A549 (cell line): ENCODE measurements around the gene CEP164.

Source experiments
- CEBPB ChIP-seq, 2 experiments: fragments of >200 bp in 1 of 2; sonication (Bioruptor Twin) in 1 of 2; formaldehyde crosslinking in 1 of 2; IDR thresholded peaks; 2 replicates each; pipeline ENCODE4 v1.6.1; 2012 to 2016
- CTCF ChIP-seq: fragments of >200 bp; sonication (Bioruptor Twin); formaldehyde crosslinking; IDR thresholded peaks from 3 replicates; pipeline ENCODE4 v1.5.1; 2016
- FOSL2 ChIP-seq, 2 experiments: fragments of 450-650 bp in 1 of 2; fragments of >200 bp in 1 of 2; sonication (Bioruptor Twin) in 1 of 2; formaldehyde crosslinking; IDR thresholded peaks; 2 replicates each; pipeline versions ENCODE4 v1.5.0 to v1.6.1; 2016 to 2020; ENCODE audit warnings: mild to moderate bottlenecking in 1 of 2, moderate library complexity in 1 of 2
- HDAC2 ChIP-seq: fragments of 200-600 bp; sonication (generic); IDR thresholded peaks from 2 replicates; pipeline ENCODE4 v1.6.1; 2016
- POLR2A ChIP-seq: IDR thresholded peaks from 2 replicates; pipeline ENCODE4 v1.6.1; 2012; ENCODE audit warnings: mild to moderate bottlenecking, low read length
- ZSCAN20 ChIP-seq: fragments of 250-450 bp; sonication (Bioruptor Pico); IDR thresholded peaks from 2 replicates; pipeline ENCODE4 v1.8.0; 2022; ENCODE audit warnings: mild to moderate bottlenecking, moderate library complexity

DNA sequence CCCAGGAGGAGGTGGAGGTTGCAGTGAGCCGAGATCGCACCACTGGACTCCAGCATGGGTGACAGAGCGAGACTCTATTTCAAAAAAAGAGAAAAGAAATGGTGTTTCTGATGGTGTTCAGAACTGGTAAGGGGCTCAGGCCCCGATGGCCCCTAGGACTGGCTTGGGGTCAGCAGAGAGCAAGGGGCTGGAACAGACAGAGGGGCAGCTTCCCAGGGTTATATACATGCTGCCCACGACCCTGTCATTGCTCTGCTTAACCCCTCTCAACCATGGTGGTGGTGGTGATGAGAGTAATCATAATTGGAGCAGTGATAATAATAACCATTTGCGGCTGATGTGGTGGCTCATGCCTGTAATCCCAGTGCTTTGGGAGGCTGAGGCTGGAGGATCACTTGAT is 79.4 kb downstream of the CEP164 start:
- TF ChIP-seq CTCF, result no peak
- TF ChIP-seq HDAC2, result no peak
- no peak for TF ChIP-seq FOSL2 (IDR thresholded peaks at IDR 0.05)
- no peak for TF ChIP-seq FOSL2 (CRISPR knock-in tag; IDR thresholded peaks at IDR 0.05)
- TF ChIP-seq POLR2A, result no peak
- TF ChIP-seq ZSCAN20 (CRISPR knock-in tag), result no peak
- no peak for TF ChIP-seq CEBPB (IDR thresholded peaks at IDR 0.05)
